SKM-1 (cell line): ENCODE data around the gene PTTG1IP.

Experiments
- DNase-seq: peaks from one replicate; lab custom pipeline; 2025; ENCODE audit not compliant: unreplicated experiment; lab: John Stamatoyannopoulos, UW

Gene PTTG1IP

GRCh38 chr21:44910229-44911067 is 37.0 kb upstream of the PTTG1IP start:
- no peak for DNase-seq

- DNase-seq: no peak
These were observed 36.2 kb upstream of the PTTG1IP start for GRCh38 chr21:44909719-44910118.

GRCh38 chr21:44908908-44909307 is 35.4 kb upstream of the PTTG1IP start:
- no peak for DNase-seq

- peak; percentile 60 for DNase-seq
These were observed 34.7 kb upstream of the PTTG1IP start for GRCh38 chr21:44907966-44908895.

- no peak for DNase-seq
These were observed 33.9 kb upstream of the PTTG1IP start for GRCh38 chr21:44907225-44907965.

- DNase-seq: no peak
These were observed 32.2 kb upstream of the PTTG1IP start for GRCh38 chr21:44905728-44906090.

- DNase-seq: no peak
These were observed 31.7 kb upstream of the PTTG1IP start for GRCh38 chr21:44905016-44905727.

- no peak for DNase-seq
These were observed 30.8 kb upstream of the PTTG1IP start for GRCh38 chr21:44904141-44904923.

GRCh38 chr21:44903689-44904088 is 30.2 kb upstream of the PTTG1IP start:
- no peak for DNase-seq

GRCh38 chr21:44903050-44903685 is 29.7 kb upstream of the PTTG1IP start:
- DNase-seq: no peak

GRCh38 chr21:44902268-44903049 is 29.0 kb upstream of the PTTG1IP start:
- no peak for DNase-seq

- no peak for DNase-seq
These were observed 28.0 kb upstream of the PTTG1IP start for GRCh38 chr21:44901391-44902074.

GRCh38 chr21:44900559-44901251 is 27.2 kb upstream of the PTTG1IP start:
- DNase-seq: no peak

- DNase-seq: no peak
These were observed 26.5 kb upstream of the PTTG1IP start for GRCh38 chr21:44899768-44900558.

GRCh38 chr21:44898851-44899767 is 25.6 kb upstream of the PTTG1IP start:
- no peak for DNase-seq
